Lower lobe of right lung (tissue), 2 donors: ENCODE measurements around the gene TMEM150A. TPM values are rescaled to one million over a fixed set of nuclear protein-coding genes. Genes with fewer than 3 reads are reported as not detected.

ENCODE experiments used
- ATAC-seq, 2 donors: fragments of 200-7000 bp; cut with Tn5 transposase; one replicate each; pipeline ENCODE4 v1.9.1; 2020 to 2022; ENCODE audit warnings: mild to moderate bottlenecking in 2 of 2, moderate library complexity in 2 of 2
- DNase-seq: peaks from one replicate; pipeline ENCODE4 v3.0.0-alpha.2; 2020
- H3K27ac ChIP-seq: fragments of 200-600 bp; one replicate; pipeline ENCODE4 v1.8.0; 2022
- H3K27me3 ChIP-seq: fragments of 200-600 bp; one replicate; pipeline ENCODE4 v1.8.0; 2022; ENCODE audit warnings: low read depth
- H3K36me3 ChIP-seq: fragments of 200-600 bp; one replicate; pipeline ENCODE4 v1.8.0; 2022; ENCODE audit warnings: mild to moderate bottlenecking
- H3K4me1 ChIP-seq: fragments of 200-600 bp; one replicate; pipeline ENCODE4 v1.8.0; 2022
- H3K4me3 ChIP-seq: fragments of 200-600 bp; one replicate; pipeline ENCODE4 v1.8.0; 2022; ENCODE audit warnings: mild to moderate bottlenecking
- H3K9me3 ChIP-seq: fragments of 200-600 bp; one replicate; pipeline ENCODE4 v1.8.0; 2022
- intact Hi-C: fragments of 100-400 bp; cut with DNase I; formaldehyde crosslinking; loops from one replicate; pipeline ENCODE4 v1.11.0; 2022
- total RNA-seq: library from RNA; stranded (reverse); fragmentation: NEBNext Ultra II Directional; extraction: Animal tissue kit (Norgen Biotek cat#: 25700); gene quantifications from one replicate; pipeline ENCODE4 v1.2.1, GENCODE V29; 2021
- TF ChIP-seq, protein P1 (sequence below): fragments of 200-600 bp; IDR thresholded peaks from one replicate; pipeline ENCODE4 v1.8.0; 2022; ENCODE audit warnings: antibody characterized with exemption, mild to moderate bottlenecking
- donor health status: DM: no; HTN: yes; CAD: no; lungs with severe emphysema.

Gene TMEM150A
- total RNA-seq, 1 donor from 2014 or later = 28.9 TPM

DNA sequence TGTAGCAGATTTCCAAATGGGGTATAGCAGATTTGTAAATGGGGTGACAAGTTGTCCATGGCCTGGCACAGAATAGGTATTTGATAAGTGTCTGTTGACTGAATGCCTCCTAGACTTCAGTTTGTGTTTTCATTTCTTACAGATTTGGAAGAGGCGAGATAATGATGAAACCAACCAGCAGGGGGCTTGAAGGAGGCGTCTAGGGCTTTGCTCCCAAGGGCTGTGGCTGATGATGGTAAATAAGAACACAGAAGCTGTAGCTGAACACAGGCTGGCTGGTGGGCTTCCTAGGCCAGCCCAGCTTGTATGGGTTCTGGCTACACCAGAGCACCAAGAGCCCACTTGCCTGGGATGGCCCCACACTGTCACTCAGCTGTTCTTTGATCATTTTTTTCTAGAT is 46.1 kb upstream of the TMEM150A start:
- DNase-seq = no peak
- peak in 1 of 2 donors; percentile 15 for ATAC-seq
- no peaks in the 10 kb centered on the region for H3K27me3 ChIP-seq
- no peaks in the 10 kb centered on the region for H3K9me3 ChIP-seq
- TF ChIP-seq, protein P1, sequence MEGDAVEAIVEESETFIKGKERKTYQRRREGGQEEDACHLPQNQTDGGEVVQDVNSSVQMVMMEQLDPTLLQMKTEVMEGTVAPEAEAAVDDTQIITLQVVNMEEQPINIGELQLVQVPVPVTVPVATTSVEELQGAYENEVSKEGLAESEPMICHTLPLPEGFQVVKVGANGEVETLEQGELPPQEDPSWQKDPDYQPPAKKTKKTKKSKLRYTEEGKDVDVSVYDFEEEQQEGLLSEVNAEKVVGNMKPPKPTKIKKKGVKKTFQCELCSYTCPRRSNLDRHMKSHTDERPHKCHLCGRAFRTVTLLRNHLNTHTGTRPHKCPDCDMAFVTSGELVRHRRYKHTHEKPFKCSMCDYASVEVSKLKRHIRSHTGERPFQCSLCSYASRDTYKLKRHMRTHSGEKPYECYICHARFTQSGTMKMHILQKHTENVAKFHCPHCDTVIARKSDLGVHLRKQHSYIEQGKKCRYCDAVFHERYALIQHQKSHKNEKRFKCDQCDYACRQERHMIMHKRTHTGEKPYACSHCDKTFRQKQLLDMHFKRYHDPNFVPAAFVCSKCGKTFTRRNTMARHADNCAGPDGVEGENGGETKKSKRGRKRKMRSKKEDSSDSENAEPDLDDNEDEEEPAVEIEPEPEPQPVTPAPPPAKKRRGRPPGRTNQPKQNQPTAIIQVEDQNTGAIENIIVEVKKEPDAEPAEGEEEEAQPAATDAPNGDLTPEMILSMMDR = peak; percentile 44
- no peak overlapping the region for H3K4me3 ChIP-seq
- peak overlapping the region; percentile 25 for H3K27ac ChIP-seq
- intact Hi-C loops = no loop called here
- H3K4me1 ChIP-seq = peaks cover 23% of the 10 kb centered on the region
- peaks cover 90% of the 10 kb centered on the region for H3K36me3 ChIP-seq

DNA sequence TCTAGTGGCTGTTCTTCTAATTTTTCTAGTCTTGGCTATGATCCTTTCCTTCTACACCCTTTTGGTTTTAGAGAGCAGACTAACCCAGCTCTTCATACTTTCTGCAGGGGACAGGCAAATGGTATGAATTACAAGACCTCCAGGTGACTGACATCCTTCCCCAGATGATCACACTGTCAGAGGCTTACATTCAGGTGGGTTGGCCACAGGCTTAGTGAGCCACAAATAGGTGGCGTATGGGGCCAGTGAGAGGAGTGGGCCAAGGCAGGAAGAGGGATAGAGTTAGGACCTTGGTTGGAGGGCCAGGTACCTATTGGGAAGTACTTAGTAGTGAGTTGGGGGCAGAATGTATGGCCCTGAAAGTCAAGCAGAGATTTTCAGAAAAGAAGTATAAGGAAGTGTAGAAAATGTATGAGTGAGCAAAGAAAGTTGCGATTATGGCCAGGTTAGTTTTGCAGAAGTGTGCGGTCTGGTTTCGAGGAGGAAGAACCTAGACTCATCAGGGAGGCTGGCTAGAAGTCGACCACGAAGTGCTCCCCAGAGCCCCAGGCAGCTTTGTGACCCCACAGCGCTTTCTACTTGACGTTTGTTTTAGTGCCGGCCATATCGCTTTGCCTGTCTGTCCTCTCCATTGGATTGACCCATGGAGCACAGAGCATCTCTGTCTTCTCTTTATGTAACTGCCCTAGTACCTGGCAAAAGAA is 45.5 kb upstream of the TMEM150A start:
- DNase-seq = no peak
- intact Hi-C loops = no loop called here
- H3K4me3 ChIP-seq = no peak overlapping the region
- peak overlapping the region; percentile 10 for H3K27ac ChIP-seq
- H3K4me1 ChIP-seq = peaks cover 16% of the 10 kb centered on the region
- H3K9me3 ChIP-seq = no peaks in the 10 kb centered on the region
- TF ChIP-seq, protein P1 = no peak
- no peaks in the 10 kb centered on the region for H3K27me3 ChIP-seq
- peaks cover 92% of the 10 kb centered on the region for H3K36me3 ChIP-seq
- no peak for ATAC-seq

GRCh38 chr2:85646166-85646565 is 43.7 kb upstream of the TMEM150A start:
- ATAC-seq = no peak
- H3K27ac ChIP-seq = no peak overlapping the region
- TF ChIP-seq, protein P1 = no peak
- peaks cover 98% of the 10 kb centered on the region for H3K36me3 ChIP-seq
- intact Hi-C loops = no loop called here
- DNase-seq = no peak
- H3K4me1 ChIP-seq = peaks cover 13% of the 10 kb centered on the region
- no peaks in the 10 kb centered on the region for H3K27me3 ChIP-seq
- H3K9me3 ChIP-seq = no peaks in the 10 kb centered on the region
- no peak overlapping the region for H3K4me3 ChIP-seq

DNA sequence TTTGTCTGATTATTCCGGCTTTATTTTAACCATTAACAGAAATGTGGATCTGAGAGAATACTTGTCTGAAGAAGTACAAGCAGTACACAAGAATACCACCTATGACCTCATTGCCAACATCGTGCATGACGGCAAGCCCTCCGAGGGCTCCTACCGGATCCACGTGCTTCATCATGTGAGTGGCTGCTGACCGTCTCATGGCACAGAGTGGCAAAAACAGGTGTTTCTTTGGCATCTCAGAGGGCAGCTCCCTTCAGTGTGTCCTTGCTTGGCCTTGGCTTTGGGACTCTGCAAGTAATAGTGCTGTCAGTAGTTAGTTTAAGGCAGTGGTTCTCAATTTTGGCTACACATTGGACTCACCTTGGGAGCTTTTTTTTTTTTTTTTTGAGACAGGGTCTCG is 42.4 kb upstream of the TMEM150A start:
- intact Hi-C loops = no loop called here
- peaks cover 13% of the 10 kb centered on the region for H3K4me1 ChIP-seq
- H3K27ac ChIP-seq = no peak overlapping the region
- H3K4me3 ChIP-seq = no peak overlapping the region
- H3K27me3 ChIP-seq = no peaks in the 10 kb centered on the region
- peaks cover 100% of the 10 kb centered on the region for H3K36me3 ChIP-seq
- no peaks in the 10 kb centered on the region for H3K9me3 ChIP-seq
- DNase-seq = no peak
- ATAC-seq = no peak
- TF ChIP-seq, protein P1 = no peak

GRCh38 chr2:85642725-85643124 is 40.2 kb upstream of the TMEM150A start:
- ATAC-seq (no peak), DNase-seq (no peak)
- Histone ChIP-seq H3K4me3 (no peak overlapping the region), H3K9me3 (no peaks in the 10 kb centered on the region), H3K4me1 (peaks cover 1% of the 10 kb centered on the region), H3K27me3 (no peaks in the 10 kb centered on the region), H3K36me3 (peaks cover 100% of the 10 kb centered on the region), H3K27ac (no peak overlapping the region)
- TF ChIP-seq, protein P1 = no peak
- intact Hi-C loops = no loop called here
